Measurements from ENCODE around the gene LHX4.

LHX4 gene

GRCh38 chr1:180248731-180249681, 18.9 kb downstream of the LHX4 start:
- no peak for DNase-seq (ENCODE audit: low read depth)
- TF ChIP-seq, protein P1, sequence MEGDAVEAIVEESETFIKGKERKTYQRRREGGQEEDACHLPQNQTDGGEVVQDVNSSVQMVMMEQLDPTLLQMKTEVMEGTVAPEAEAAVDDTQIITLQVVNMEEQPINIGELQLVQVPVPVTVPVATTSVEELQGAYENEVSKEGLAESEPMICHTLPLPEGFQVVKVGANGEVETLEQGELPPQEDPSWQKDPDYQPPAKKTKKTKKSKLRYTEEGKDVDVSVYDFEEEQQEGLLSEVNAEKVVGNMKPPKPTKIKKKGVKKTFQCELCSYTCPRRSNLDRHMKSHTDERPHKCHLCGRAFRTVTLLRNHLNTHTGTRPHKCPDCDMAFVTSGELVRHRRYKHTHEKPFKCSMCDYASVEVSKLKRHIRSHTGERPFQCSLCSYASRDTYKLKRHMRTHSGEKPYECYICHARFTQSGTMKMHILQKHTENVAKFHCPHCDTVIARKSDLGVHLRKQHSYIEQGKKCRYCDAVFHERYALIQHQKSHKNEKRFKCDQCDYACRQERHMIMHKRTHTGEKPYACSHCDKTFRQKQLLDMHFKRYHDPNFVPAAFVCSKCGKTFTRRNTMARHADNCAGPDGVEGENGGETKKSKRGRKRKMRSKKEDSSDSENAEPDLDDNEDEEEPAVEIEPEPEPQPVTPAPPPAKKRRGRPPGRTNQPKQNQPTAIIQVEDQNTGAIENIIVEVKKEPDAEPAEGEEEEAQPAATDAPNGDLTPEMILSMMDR (conservative IDR thresholded peaks at IDR 0.05; ENCODE audit: low read length), result no peak

DNA sequence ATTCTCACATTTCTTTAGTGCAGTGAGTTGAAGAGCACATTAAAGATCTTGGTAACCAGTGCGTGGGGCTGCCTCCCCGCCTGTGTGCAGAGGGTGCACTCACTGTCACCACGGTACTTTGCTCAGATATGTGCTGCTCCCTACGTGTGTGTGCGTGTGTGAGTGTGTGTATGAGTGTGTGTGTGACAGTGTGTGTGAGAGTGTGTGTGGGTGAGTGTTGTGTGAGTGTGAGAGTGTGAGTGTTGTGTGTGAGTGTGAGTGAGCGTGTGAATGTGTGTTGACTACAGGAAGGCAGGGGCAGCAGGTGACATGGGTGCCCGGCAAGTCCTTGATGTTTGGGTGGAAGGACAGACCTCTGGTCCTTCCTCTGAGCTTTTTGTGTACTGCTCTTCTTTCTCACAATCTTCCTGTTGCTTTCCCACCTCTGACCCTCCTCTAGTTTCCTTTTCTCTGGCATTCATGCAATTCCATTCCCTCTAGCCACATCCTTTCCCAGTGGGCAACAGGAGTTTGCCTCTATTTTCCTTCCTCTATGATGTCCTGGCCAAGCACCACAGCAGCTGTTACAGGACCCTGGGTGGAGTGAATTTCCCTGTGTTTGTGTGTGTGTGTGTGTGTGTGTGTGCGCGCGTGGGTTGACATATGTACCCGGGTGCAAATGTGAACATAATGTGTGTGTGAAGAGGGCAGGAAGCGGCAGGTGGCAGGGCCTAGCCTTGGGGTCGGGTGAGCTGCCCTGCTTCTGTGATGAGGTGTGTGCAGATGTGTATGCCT, 19.8 kb downstream of the LHX4 start:
- TF ChIP-seq, protein P1 (conservative IDR thresholded peaks at IDR 0.05; ENCODE audit: low read length), result no peak
- DNase-seq (ENCODE audit: low read depth), result no peak
- no peak overlapping the region for H3K4me3 ChIP-seq (ENCODE audit: low read length)

More at GRCh38 chr1:180248731-180249681, 18.9 kb downstream of the LHX4 start:
- H3K4me3 ChIP-seq (ENCODE audit: low read length), result no peak overlapping the region

GRCh38 chr1:180250499-180250770, 20.4 kb downstream of the LHX4 start:
- H3K4me3 ChIP-seq (ENCODE audit: low read length), result no peak overlapping the region
- no peak for DNase-seq (ENCODE audit: low read depth)
- TF ChIP-seq, protein P1 (conservative IDR thresholded peaks at IDR 0.05; ENCODE audit: low read length), result no peak

DNA sequence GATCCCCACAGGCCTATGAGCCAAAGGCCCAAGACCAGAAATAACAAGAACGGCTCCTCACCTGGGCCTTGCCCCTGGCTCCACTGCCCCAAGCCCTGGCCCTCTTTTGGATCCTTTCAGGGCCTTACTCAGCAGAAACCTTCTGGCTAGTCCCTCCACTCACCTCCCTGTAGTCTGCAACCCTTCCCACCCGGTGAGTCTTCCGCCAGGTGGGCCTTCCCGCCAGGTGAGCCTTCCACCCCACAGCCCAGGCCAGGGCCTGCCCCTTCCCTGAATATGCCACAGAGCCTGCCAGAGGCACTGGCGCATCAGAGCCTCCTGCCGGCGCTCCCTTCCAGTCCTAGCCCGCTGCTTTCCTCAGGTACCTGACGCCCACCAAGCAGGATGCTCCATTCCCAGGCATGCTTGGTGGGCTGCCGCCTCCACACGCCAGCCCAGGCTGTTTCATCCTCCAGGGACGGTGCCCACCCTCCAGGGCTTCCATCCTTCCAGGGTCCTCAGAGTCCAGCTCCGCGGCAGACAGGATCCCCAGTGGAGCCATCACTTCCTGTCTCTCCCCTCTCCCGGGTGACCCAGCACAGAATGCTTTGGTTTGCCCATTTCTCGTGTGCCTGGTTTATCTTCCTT, 20.9 kb downstream of the LHX4 start:
- TF ChIP-seq, protein P1 (conservative IDR thresholded peaks at IDR 0.05; ENCODE audit: low read length), result no peak
- DNase-seq (ENCODE audit: low read depth), result no peak
- H3K4me3 ChIP-seq (ENCODE audit: low read length), result no peak overlapping the region

GRCh38 chr1:180251526-180252305, 21.7 kb downstream of the LHX4 start:
- H3K4me3 ChIP-seq (ENCODE audit: low read length), result no peak overlapping the region
- DNase-seq (ENCODE audit: low read depth), result no peak
- TF ChIP-seq, protein P1 (conservative IDR thresholded peaks at IDR 0.05; ENCODE audit: low read length), result no peak

DNA sequence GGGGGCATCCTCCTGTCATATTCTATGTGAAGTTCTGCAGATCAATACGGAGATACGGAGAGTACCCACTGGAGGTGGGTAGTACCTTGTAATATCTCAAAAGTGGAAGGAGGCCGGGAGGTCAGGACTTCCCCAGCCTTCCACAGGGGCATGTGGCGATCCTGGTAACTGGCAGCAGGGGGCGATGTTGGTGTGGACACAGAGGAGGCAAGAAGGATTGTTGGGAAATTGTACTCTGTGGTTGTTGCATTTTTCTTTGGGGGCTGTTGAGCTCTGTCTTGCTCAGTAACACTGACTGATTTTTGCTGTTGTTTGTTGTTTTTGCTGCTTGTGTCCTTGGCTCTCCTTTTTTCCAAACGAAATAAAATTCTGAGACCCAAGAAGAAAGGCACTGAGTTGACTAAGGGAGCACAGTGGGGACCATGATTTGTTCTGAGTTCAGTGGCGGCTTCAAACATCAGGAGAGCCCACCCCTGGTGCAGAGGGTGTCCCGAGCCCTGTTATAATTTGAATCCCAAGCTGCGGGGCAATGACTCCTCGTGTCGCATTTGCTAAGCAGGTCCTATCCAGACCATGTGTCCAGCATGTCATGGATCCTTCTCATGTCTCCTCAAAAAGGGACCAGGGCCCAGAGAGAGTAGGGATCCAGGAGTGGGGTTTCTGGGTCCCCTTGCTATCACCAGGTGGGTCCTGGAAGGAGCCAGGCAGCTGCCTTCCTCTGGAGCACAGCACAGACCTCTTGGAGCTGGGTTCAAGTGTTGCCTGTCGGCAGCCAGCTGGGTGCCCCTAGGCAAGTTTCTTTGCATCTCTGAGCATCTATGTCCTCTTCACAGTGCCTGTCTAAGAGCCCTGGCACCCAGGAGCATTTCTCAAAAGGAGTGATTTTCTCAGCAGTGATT, 22.8 kb downstream of the LHX4 start:
- TF ChIP-seq, protein P1 (conservative IDR thresholded peaks at IDR 0.05; ENCODE audit: low read length), result peak; percentile 84
- H3K4me3 ChIP-seq (ENCODE audit: low read length), result no peak overlapping the region
- DNase-seq (ENCODE audit: low read depth), result peak; percentile 64

Data from AG10803 (cell line).